ENCODE measurements around the gene PORCN. TPM values are rescaled to one million over a fixed set of nuclear protein-coding genes. Genes with fewer than 3 reads are reported as not detected.
"Not testable (repeated sequence)": the region's sequence is repeated elsewhere in the genome, so short reads cannot be mapped to it uniquely, and the experiment has no call there.

The PORCN gene
- total RNA-seq, 1 experiment from 2014 or later = 33.6 TPM

- DNase-seq (ENCODE audit: low read depth) = no peak
These were observed 3.7 kb downstream of the PORCN start for GRCh38 chrX:48512371-48512935.

- no peak for DNase-seq (ENCODE audit: low read depth)
These were observed 4.9 kb downstream of the PORCN start for GRCh38 chrX:48513670-48514069.

- DNase-seq (ENCODE audit: low read depth) = no peak
These were observed 5.5 kb downstream of the PORCN start for GRCh38 chrX:48514126-48514806.

GRCh38 chrX:48514868-48515460 is 6.2 kb downstream of the PORCN start:
- no peak for DNase-seq (ENCODE audit: low read depth)

- no peak for DNase-seq (ENCODE audit: low read depth)
These were observed 7.0 kb downstream of the PORCN start for GRCh38 chrX:48515842-48516241.

- no peak for DNase-seq (ENCODE audit: low read depth)
These were observed 7.5 kb downstream of the PORCN start for GRCh38 chrX:48516285-48516684.

- no peak for DNase-seq (ENCODE audit: low read depth)
These were observed 8.2 kb downstream of the PORCN start for GRCh38 chrX:48516987-48517386.

GRCh38 chrX:48519481-48519880 is 10.7 kb downstream of the PORCN start:
- DNase-seq (ENCODE audit: low read depth) = not testable (repeated sequence)

GRCh38 chrX:48520455-48520854 is 11.7 kb downstream of the PORCN start:
- no peak for DNase-seq (ENCODE audit: low read depth)

- peak; percentile 29 for DNase-seq (ENCODE audit: low read depth)
These were observed 12.2 kb downstream of the PORCN start for GRCh38 chrX:48520976-48521352.

- DNase-seq (ENCODE audit: low read depth) = peak; percentile 91
These were observed 12.8 kb downstream of the PORCN start, which contains the start of gene EBP for GRCh38 chrX:48521353-48522243. Gene EBP (plus strand): TSS chrX:48521808. CDS start chrX:48523772, 1,964 bp downstream.

GRCh38 chrX:48522291-48522690 is 13.5 kb downstream of the PORCN start:
- DNase-seq (ENCODE audit: low read depth) = no peak

- DNase-seq (ENCODE audit: low read depth) = no peak
These were observed 14.9 kb downstream of the PORCN start for GRCh38 chrX:48523682-48524081.

- not testable (repeated sequence) for DNase-seq (ENCODE audit: low read depth)
These were observed 17.1 kb downstream of the PORCN start for GRCh38 chrX:48525853-48526252.

GRCh38 chrX:48530736-48531135 is 21.9 kb downstream of the PORCN start:
- peak; percentile 17 for DNase-seq (ENCODE audit: low read depth)

- peak; percentile 88 for DNase-seq (ENCODE audit: low read depth)
These were observed 22.7 kb downstream of the PORCN start for GRCh38 chrX:48531358-48531959.

- no peak for DNase-seq (ENCODE audit: low read depth)
These were observed 23.4 kb downstream of the PORCN start for GRCh38 chrX:48532161-48532560.

GRCh38 chrX:48533165-48533564 is 24.4 kb downstream of the PORCN start:
- no peak for DNase-seq (ENCODE audit: low read depth)

GRCh38 chrX:48538641-48539344 is 30.0 kb downstream of the PORCN start:
- DNase-seq (ENCODE audit: low read depth) = no peak

- DNase-seq (ENCODE audit: low read depth) = peak; percentile 98
These were observed 30.7 kb downstream of the PORCN start, which contains the start of gene TBC1D25 for GRCh38 chrX:48539345-48540027. Gene TBC1D25 (plus strand): TSS chrX:48539714. CDS start chrX:48539798, 84 bp downstream.
